Measurements from ENCODE around the gene HTR7. TPM values are rescaled to one million over a fixed set of nuclear protein-coding genes. Genes with fewer than 3 reads are reported as not detected.
"Not testable (repeated sequence)": the region's sequence is repeated elsewhere in the genome, so short reads cannot be mapped to it uniquely, and the experiment has no call there.

HTR7 gene
- total RNA-seq, 1 experiment from 2014 or later: 0.33 TPM

DNA sequence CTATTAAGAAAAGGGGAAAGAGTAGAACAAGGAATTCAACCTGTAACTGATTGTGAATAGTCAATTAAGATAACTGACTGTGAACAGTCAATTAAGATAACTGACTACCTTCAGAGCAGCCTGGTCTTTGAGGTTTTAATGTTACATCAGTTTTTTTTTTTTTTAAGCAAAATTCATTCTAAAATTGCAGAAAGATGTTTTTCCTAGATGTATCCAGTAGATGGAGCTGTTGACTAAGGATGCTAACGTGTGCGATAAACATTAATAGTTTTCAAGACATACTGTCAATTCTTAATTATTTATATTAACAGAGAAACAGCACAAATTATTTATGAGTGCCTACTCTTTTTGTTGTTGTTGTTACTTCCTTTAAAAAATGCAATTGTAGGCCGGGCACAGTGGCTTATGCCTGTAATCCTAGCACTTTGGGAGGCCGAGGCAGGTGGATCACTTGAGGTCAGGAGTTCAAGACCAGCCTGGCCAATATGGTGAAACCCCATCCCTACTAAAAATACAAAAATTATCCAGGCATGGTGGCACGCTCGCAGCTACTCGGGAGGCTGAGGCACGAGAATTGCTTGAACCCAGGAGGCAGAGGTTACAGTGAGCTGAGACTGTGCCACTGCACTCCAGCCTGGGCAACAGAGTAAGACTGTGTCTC is 22.4 kb upstream of the HTR7 start:
- H3K36me3 ChIP-seq (ENCODE audit: control insufficient read depth, insufficient read depth, low read length): peaks cover 33% of the 10 kb centered on the region
- DNase-seq (ENCODE audit: low read depth, low spot score): peak; percentile 36
- ChIA-PET CTCF (interaction anchor here (0.7 to 0.9 kb wide), 4 partner anchors 31 to 1330 kb away, joined by 4 to 7 read pairs (median 5); no protein-coding TSS in a partner anchor), POLR2A (interaction anchor here (0.6 kb wide), 2 partner anchors 370 to 1044 kb away, joined by 4 read pairs; no protein-coding TSS in a partner anchor)
- BruUV-seq (replicated peaks); H3K4me1 ChIP-seq (ENCODE audit: control insufficient read depth, insufficient read depth, low read length); ATAC-seq; intact Hi-C loops (cut with micrococcal nuclease; ENCODE audit: unreplicated experiment); H3K27ac ChIP-seq (ENCODE audit: low read length); in situ Hi-C loops (cut with HindIII; ENCODE audit: low pct_unique_long_range_greater_than_20kb, low sequenced_read_pairs); H3K9me3 ChIP-seq (ENCODE audit: control insufficient read depth, insufficient read depth, low read depth, low read length); H3K4me3 ChIP-seq (ENCODE audit: low read depth in 2 of 2, low read length in 2 of 2); H3K27me3 ChIP-seq (ENCODE audit: control insufficient read depth, insufficient read depth, low read length): not testable (repeated sequence)
- TF ChIP-seq, protein P1, sequence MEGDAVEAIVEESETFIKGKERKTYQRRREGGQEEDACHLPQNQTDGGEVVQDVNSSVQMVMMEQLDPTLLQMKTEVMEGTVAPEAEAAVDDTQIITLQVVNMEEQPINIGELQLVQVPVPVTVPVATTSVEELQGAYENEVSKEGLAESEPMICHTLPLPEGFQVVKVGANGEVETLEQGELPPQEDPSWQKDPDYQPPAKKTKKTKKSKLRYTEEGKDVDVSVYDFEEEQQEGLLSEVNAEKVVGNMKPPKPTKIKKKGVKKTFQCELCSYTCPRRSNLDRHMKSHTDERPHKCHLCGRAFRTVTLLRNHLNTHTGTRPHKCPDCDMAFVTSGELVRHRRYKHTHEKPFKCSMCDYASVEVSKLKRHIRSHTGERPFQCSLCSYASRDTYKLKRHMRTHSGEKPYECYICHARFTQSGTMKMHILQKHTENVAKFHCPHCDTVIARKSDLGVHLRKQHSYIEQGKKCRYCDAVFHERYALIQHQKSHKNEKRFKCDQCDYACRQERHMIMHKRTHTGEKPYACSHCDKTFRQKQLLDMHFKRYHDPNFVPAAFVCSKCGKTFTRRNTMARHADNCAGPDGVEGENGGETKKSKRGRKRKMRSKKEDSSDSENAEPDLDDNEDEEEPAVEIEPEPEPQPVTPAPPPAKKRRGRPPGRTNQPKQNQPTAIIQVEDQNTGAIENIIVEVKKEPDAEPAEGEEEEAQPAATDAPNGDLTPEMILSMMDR (IDR thresholded peaks at IDR 0.05): peak; percentile 82

DNA sequence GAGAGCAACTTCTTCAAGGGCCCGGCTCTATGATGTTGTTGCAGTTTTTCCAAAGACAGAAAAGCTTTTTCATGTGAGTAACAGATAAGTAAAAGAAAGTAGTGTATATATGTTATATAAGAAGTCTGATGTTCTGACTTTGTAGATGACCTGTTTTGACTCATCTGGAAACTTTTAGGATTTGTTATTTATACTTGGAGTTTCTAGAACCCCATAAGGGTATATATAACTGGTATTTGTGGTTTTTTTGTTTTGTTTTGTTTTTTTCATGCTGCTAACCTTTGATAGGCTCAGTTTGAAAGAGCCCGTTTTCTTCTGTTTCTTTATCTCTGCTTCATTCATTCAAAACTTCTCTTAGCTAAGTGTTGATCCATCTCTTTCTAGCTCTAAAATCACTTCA is 21.2 kb upstream of the HTR7 start:
- Histone ChIP-seq H3K4me3 (ENCODE audit: low read depth in 2 of 2, low read length in 2 of 2) (no peak overlapping the region), H3K27me3 (ENCODE audit: control insufficient read depth, insufficient read depth, low read length) (no peaks in the 10 kb centered on the region), H3K9me3 (ENCODE audit: control insufficient read depth, insufficient read depth, low read depth, low read length) (no peaks in the 10 kb centered on the region), H3K27ac (ENCODE audit: low read length) (no peak overlapping the region), H3K36me3 (ENCODE audit: control insufficient read depth, insufficient read depth, low read length) (peaks cover 33% of the 10 kb centered on the region), H3K4me1 (ENCODE audit: control insufficient read depth, insufficient read depth, low read length) (no peaks in the 10 kb centered on the region)
- intact Hi-C loops (cut with micrococcal nuclease; ENCODE audit: unreplicated experiment): no loop called here
- in situ Hi-C loops (cut with HindIII; ENCODE audit: low pct_unique_long_range_greater_than_20kb, low sequenced_read_pairs): no loop called here
- TF ChIP-seq POLR2AphosphoS5 (IDR thresholded peaks at IDR 0.05; ENCODE audit: low read depth, low read length) (no peak), SIN3A (IDR thresholded peaks at IDR 0.05; ENCODE audit: borderline replicate concordance, insufficient read depth, low read depth, low read length) (no peak), TCF7L2 (IDR thresholded peaks at IDR 0.05; ENCODE audit: low read depth, low read length) (no peak)
- TF ChIP-seq, protein P1 (IDR thresholded peaks at IDR 0.05): no peak
- TF ChIP-seq, protein P2, sequence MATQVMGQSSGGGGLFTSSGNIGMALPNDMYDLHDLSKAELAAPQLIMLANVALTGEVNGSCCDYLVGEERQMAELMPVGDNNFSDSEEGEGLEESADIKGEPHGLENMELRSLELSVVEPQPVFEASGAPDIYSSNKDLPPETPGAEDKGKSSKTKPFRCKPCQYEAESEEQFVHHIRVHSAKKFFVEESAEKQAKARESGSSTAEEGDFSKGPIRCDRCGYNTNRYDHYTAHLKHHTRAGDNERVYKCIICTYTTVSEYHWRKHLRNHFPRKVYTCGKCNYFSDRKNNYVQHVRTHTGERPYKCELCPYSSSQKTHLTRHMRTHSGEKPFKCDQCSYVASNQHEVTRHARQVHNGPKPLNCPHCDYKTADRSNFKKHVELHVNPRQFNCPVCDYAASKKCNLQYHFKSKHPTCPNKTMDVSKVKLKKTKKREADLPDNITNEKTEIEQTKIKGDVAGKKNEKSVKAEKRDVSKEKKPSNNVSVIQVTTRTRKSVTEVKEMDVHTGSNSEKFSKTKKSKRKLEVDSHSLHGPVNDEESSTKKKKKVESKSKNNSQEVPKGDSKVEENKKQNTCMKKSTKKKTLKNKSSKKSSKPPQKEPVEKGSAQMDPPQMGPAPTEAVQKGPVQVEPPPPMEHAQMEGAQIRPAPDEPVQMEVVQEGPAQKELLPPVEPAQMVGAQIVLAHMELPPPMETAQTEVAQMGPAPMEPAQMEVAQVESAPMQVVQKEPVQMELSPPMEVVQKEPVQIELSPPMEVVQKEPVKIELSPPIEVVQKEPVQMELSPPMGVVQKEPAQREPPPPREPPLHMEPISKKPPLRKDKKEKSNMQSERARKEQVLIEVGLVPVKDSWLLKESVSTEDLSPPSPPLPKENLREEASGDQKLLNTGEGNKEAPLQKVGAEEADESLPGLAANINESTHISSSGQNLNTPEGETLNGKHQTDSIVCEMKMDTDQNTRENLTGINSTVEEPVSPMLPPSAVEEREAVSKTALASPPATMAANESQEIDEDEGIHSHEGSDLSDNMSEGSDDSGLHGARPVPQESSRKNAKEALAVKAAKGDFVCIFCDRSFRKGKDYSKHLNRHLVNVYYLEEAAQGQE (IDR thresholded peaks at IDR 0.05; ENCODE audit: insufficient read depth in 1 of 2, low read depth in 2 of 2, low read length in 1 of 2): no peak
- DNase-seq (ENCODE audit: low read depth, low spot score) (no peak), ATAC-seq (no peak)
- BruUV-seq (replicated peaks): no TSS peak
- CTCF ChIA-PET: no interaction called here
- POLR2A ChIA-PET: no interaction called here
